Caco-2 (cell line): ENCODE data around the gene SRPK2. TPM values are rescaled to one million over a fixed set of nuclear protein-coding genes. Genes with fewer than 3 reads are reported as not detected.

ENCODE experiments used
- BruUV-seq: library from RNA; stranded (reverse); fragments of 400-500 nt; replicated peaks from 2 replicates; lab custom pipeline; 2021; lab: Mats Ljungman, UMichigan
- CTCF ChIA-PET: fragments of 300-600 bp; sonication (Branson Sonifier 250); formaldehyde crosslinking; loops from one replicate; lab custom pipeline; 2022; ENCODE audit warnings: antibody characterized with exemption; lab: Charles Lee
- POLR2A ChIA-PET: fragments of 300-600 bp; sonication (Branson Sonifier 250); formaldehyde crosslinking; loops from one replicate; lab custom pipeline; 2022; ENCODE audit warnings: antibody characterized with exemption; lab: Charles Lee
- DNase-seq, 2 experiments: peaks; one replicate each; pipeline versions ENCODE4 v3.0.0 to v3.0.0-alpha.2; 2020 to 2022
- H3K27me3 ChIP-seq: replicated peaks from 2 replicates; pipeline ENCODE4 v1.6.0; 2011; ENCODE audit warnings: low read length; ENCODE audit not compliant: control insufficient read depth, insufficient read depth
- H3K36me3 ChIP-seq: 2 replicates; pipeline ENCODE4 v1.5.1; 2011; ENCODE audit warnings: low read length; ENCODE audit not compliant: control insufficient read depth, insufficient read depth
- H3K4me1 ChIP-seq: fragments of 250-450 bp; sonication (Bioruptor Pico); 2 replicates; pipeline ENCODE4 v1.5.1; 2020; ENCODE audit warnings: mild to moderate bottlenecking
- H3K4me3 ChIP-seq: 2 replicates; pipeline ENCODE4 v1.5.1; 2011; ENCODE audit warnings: low read depth, mild to moderate bottlenecking, control low read depth, low read length
- H3K9me3 ChIP-seq: fragments of 250-450 bp; sonication (Bioruptor Pico); 2 replicates; pipeline ENCODE4 v1.5.1; 2020; ENCODE audit warnings: mild to moderate bottlenecking, moderate library complexity
- H3K27ac Mint-ChIP-seq: one replicate; pipeline ENCODE4 v1.8.0; 2022; ENCODE audit warnings: mixed read lengths; ENCODE audit not compliant: unreplicated experiment
- H3K27me3 Mint-ChIP-seq: one replicate; pipeline ENCODE4 v1.8.0; 2022; ENCODE audit warnings: mixed read lengths; ENCODE audit not compliant: insufficient read depth, unreplicated experiment
- H3K36me3 Mint-ChIP-seq: one replicate; pipeline ENCODE4 v1.8.0; 2022; ENCODE audit warnings: mild to moderate bottlenecking, mixed read lengths; ENCODE audit not compliant: insufficient read depth, unreplicated experiment
- H3K4me1 Mint-ChIP-seq: one replicate; pipeline ENCODE4 v1.8.0; 2022; ENCODE audit warnings: low read depth, mixed read lengths; ENCODE audit not compliant: unreplicated experiment
- H3K4me3 Mint-ChIP-seq: one replicate; pipeline ENCODE4 v1.8.0; 2022; ENCODE audit warnings: mild to moderate bottlenecking, moderate library complexity, mixed read lengths; ENCODE audit not compliant: unreplicated experiment
- H3K9me3 Mint-ChIP-seq: one replicate; pipeline ENCODE4 v1.8.0; 2022; ENCODE audit warnings: mixed read lengths; ENCODE audit not compliant: unreplicated experiment
- intact Hi-C: fragments of 100-400 bp; cut with micrococcal nuclease; formaldehyde crosslinking; loops from one replicate; pipeline ENCODE4 v1.10.0; 2022; ENCODE audit not compliant: unreplicated experiment
- total RNA-seq: library from RNA; stranded (reverse); gene quantifications from 2 replicates; pipeline ENCODE4 v1.2.3, GENCODE V29; 2022
- TF ChIP-seq, protein P1 (sequence below), 2 experiments: fragments of 200-600 bp in 1 of 2; IDR thresholded peaks; 1 replicate in 1 of 2; 2 replicates in 1 of 2; pipeline versions ENCODE4 v1.5.1 to v1.8.0; 2011 to 2022; ENCODE audit warnings: antibody characterized with exemption in 1 of 2, control low read depth in 1 of 2, inconsistent platforms in 1 of 2, low read depth in 1 of 2, low read length in 1 of 2, mild to moderate bottlenecking in 1 of 2, moderate library complexity in 1 of 2; ENCODE audit not compliant: insufficient read depth in 1 of 2, severe bottlenecking in 1 of 2, unreplicated experiment in 1 of 2

The SRPK2 gene
- total RNA-seq, 1 experiment from 2014 or later = 39.9 TPM

DNA sequence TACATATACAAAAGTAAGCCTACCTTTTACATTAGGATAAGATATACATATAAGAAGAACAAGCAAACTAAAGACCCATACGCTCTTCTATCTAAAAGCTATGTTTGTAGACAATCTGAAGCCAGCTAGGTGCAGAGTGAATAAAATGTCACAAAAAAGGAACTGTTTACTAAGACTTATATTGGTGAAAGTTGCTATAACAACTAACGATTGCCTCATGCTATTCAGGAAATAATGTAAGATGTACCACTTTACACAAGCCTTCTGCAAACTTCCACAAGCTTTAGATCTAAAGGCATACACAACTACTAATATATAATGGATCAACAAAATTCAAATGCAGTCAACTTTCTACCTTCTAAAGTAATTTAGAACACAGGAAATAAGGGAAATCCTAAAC is 175.1 kb downstream of the SRPK2 start:
- Mint-ChIP-seq H3K4me1 (peaks cover 18% of the 10 kb centered on the region), H3K36me3 (no peaks in the 10 kb centered on the region), H3K27ac (no peak overlapping the region), H3K27me3 (no peaks in the 10 kb centered on the region), H3K4me3 (no peak overlapping the region), H3K9me3 (peaks cover 10% of the 10 kb centered on the region)
- H3K4me1 ChIP-seq = peaks cover 16% of the 10 kb centered on the region
- H3K36me3 ChIP-seq = no peaks in the 10 kb centered on the region
- TF ChIP-seq, protein P1, sequence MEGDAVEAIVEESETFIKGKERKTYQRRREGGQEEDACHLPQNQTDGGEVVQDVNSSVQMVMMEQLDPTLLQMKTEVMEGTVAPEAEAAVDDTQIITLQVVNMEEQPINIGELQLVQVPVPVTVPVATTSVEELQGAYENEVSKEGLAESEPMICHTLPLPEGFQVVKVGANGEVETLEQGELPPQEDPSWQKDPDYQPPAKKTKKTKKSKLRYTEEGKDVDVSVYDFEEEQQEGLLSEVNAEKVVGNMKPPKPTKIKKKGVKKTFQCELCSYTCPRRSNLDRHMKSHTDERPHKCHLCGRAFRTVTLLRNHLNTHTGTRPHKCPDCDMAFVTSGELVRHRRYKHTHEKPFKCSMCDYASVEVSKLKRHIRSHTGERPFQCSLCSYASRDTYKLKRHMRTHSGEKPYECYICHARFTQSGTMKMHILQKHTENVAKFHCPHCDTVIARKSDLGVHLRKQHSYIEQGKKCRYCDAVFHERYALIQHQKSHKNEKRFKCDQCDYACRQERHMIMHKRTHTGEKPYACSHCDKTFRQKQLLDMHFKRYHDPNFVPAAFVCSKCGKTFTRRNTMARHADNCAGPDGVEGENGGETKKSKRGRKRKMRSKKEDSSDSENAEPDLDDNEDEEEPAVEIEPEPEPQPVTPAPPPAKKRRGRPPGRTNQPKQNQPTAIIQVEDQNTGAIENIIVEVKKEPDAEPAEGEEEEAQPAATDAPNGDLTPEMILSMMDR (IDR thresholded peaks at IDR 0.05; ENCODE audit: insufficient read depth in 1 of 2, low read depth in 1 of 2, low read length in 1 of 2, severe bottlenecking in 1 of 2, unreplicated experiment in 1 of 2) = no peak
- intact Hi-C loops = no loop called here
- DNase-seq = no peak
- CTCF ChIA-PET = no interaction called here
- POLR2A ChIA-PET = no interaction called here
- no TSS peak for BruUV-seq
- H3K9me3 ChIP-seq = no peaks in the 10 kb centered on the region
- no peak overlapping the region for H3K4me3 ChIP-seq
- no peaks in the 10 kb centered on the region for H3K27me3 ChIP-seq

DNA sequence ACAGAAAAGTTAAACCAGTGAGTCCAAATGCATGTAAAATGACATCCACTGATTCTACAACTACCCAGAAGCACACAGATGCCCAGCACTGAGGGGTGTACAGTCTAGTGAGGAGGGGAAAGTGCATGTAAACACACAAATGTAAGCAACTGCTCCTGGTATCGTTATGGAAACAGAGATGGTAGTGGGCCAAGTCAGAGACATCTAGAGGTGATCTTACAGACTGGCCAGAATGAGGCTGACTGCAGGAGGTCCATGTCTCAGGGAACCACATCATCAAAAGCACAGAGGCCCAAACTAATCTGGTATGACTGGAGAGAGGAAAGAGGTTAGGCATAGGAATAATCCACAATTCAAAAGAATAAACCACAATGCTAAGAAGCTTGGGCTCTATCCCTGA is 176.5 kb downstream of the SRPK2 start:
- TF ChIP-seq, protein P1 (IDR thresholded peaks at IDR 0.05; ENCODE audit: insufficient read depth in 1 of 2, low read depth in 1 of 2, low read length in 1 of 2, severe bottlenecking in 1 of 2, unreplicated experiment in 1 of 2) = no peak
- peaks cover 6% of the 10 kb centered on the region for H3K4me1 Mint-ChIP-seq
- no peaks in the 10 kb centered on the region for H3K27me3 ChIP-seq
- H3K27me3 Mint-ChIP-seq = no peaks in the 10 kb centered on the region
- no peaks in the 10 kb centered on the region for H3K9me3 ChIP-seq
- intact Hi-C loops = no loop called here
- CTCF ChIA-PET = no interaction called here
- H3K36me3 Mint-ChIP-seq = no peaks in the 10 kb centered on the region
- no peak overlapping the region for H3K27ac Mint-ChIP-seq
- H3K4me3 Mint-ChIP-seq = no peak overlapping the region
- no peak for DNase-seq
- POLR2A ChIA-PET = no interaction called here
- H3K36me3 ChIP-seq = no peaks in the 10 kb centered on the region
- no peak overlapping the region for H3K4me3 ChIP-seq
- peaks cover 5% of the 10 kb centered on the region for H3K4me1 ChIP-seq
- peaks cover 10% of the 10 kb centered on the region for H3K9me3 Mint-ChIP-seq
- BruUV-seq = no TSS peak

DNA sequence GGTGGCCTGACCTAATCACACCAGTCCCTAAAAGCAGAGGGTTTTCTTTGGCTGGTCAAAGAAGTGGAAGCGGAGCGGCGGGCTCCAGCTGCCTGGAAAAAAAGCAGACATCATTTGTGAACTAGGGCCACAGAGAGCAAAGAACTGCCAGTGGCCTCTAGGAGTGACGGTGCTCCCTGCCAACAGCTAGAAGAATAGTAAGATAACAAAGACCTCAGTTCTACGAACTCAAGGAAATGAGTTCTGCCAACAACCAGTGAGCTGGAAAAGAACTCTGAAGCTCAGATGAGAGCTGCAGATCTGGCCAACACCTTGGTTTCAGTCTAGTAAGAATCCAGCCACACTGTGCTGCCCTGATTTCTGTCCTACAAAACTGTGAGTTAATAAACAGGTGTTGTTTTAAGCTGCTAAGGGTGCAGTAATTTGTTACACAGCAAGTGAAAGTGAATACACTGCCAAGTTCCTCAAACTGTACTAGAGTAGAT is 178.0 kb downstream of the SRPK2 start:
- no peaks in the 10 kb centered on the region for H3K36me3 Mint-ChIP-seq
- H3K36me3 ChIP-seq = no peaks in the 10 kb centered on the region
- peaks cover 10% of the 10 kb centered on the region for H3K9me3 Mint-ChIP-seq
- ChIA-PET CTCF (no interaction called here), POLR2A (no interaction called here)
- no peak overlapping the region for H3K4me3 ChIP-seq
- H3K9me3 ChIP-seq = no peaks in the 10 kb centered on the region
- BruUV-seq = no TSS peak
- no peak overlapping the region for H3K27ac Mint-ChIP-seq
- no peak for DNase-seq
- no peaks in the 10 kb centered on the region for H3K4me1 Mint-ChIP-seq
- H3K4me3 Mint-ChIP-seq = no peak overlapping the region
- no peaks in the 10 kb centered on the region for H3K27me3 ChIP-seq
- TF ChIP-seq, protein P1 (IDR thresholded peaks at IDR 0.05; ENCODE audit: insufficient read depth in 1 of 2, low read depth in 1 of 2, low read length in 1 of 2, severe bottlenecking in 1 of 2, unreplicated experiment in 1 of 2) = no peak
- intact Hi-C loops = no loop called here
- H3K4me1 ChIP-seq = no peaks in the 10 kb centered on the region
- no peaks in the 10 kb centered on the region for H3K27me3 Mint-ChIP-seq
